Measurements from ENCODE around the gene ASIC2.

ASIC2 gene

DNA sequence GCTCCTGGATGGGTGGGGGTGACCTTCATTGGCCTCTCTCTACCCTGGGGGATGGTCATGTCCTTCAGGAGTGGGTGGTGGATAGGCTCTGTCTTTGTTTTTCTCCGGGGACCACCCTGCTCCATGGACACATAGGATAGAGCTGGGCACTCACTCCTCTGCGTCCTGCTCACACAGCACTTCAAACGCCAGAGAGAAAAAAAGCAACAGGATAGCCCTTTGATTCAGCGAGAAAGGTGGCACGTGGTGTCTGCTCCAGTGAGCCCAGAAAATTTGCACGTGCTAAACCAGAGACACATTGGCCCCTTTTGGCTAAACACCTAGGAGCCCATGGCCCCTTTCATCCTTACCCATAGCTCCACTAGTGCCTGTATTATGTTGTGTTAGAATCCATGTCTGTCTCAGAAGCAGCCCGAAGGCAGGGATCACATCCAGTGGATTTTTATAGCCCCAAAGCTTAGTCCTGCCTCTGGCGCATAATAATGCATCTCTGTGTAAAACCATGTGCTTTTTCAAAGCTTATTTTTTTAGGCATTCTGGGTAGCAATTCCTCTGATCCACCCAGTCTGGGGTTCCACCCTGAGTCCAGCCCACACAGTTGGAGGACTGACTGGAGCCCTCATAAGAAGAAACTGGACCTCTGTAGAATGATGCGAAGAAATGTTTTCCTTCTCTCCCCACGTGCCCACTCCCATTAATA lies 90.1 kb downstream of the ASIC2 start:
- DNase-seq = no peak

DNA sequence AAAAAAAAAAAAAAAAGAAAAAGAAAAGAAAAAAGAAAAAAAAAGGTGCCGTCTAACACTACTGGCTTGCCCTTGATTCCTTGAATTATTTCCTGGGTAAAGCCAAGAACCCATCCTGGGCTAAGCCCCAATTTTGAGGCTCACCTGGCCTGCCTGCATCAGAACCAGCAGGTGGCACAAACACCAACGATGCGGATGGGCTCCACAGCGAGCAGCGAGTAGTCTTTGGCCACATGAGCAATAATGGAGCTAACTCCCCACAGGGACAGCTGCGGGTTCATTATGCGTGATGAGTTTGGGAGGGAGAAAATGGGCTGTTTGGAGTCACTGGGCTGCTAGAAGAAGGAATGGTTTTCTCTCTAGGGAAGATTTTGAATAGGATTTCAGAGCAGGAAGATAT lies 91.1 kb downstream of the ASIC2 start:
- no peak for DNase-seq

DNA sequence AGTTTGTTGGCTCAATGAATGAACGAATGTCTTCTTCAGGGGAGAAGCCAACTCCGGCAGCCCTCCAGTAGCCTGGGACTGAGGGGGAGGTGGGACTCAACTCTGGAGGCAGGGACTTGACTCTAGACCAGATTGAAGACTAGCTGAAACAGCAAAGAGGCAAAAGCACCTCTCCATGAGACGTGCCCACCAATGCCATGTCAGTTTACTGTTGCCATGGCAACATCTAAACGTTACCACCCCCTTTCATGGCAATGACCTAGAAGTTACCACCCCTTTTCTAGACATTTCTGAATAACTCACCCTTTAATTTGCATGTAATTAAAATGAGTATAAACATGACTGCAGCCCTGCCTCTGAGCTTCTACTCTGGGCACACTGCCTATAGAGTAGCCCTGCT lies 91.8 kb downstream of the ASIC2 start:
- DNase-seq = no peak

DNA sequence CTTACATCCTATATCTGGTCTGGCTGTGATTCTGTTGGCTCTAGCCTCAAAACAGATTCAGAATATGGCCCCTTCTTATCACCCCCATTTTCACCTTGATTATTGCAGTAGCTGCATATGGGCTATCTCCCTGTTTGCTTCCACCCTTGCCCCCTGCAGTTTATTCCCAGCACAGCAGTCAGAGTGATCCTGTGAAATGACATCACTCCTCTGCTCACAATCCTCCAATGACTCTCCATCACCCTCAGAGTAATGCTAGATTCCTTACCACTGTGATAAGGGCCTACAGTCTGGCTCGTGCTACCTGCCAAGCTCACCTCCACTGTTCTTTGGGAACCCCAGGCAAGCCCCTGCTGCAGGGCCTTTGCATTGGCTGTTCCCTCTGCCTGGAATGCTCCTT lies 92.5 kb downstream of the ASIC2 start:
- no peak for DNase-seq

- DNase-seq = no peak
Measured at GRCh38 chr17:33199571-33200510, 93.3 kb downstream of the ASIC2 start.

DNA sequence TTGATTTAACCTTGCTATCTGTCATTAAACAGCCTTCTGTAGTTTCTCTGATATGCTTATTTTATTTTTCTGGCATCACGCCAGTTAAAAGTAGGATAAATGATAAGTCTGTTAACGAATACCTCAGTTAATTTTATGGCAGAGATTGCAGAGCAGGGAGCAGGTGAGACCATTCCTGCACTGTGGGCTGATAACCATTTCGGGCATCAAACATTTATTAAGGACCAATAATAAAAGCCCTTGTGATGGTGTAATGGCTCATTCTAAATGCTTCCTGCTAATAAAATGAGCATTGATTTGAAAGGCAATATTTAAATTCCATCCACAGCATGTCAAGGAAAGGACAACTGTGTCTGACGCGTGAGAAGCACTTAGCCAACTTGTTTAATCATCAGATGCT lies 94.1 kb downstream of the ASIC2 start:
- DNase-seq = no peak

GRCh38 chr17:33197342-33197741 lies 95.8 kb downstream of the ASIC2 start:
- DNase-seq = no peak

DNA sequence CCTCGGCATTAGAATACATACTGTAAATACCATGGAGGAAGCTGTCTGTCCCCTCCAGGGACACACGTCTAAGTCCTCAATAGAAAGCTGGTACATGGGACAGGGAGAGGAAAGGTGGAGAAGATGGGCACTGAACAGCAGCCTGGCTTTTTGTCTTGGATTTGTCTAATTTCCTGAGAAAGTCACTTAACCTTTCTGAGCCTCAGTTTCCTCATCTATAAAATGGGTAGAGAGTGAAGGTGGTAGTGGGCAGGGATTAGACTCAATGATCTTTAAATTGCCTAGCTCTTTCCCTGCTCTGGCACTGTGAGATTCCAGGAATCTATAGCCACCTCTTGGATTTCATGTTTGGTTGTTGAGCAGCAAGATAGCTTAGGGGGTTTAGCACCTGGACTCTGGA lies 96.2 kb downstream of the ASIC2 start:
- DNase-seq = no peak

- no peak for DNase-seq
Measured at GRCh38 chr17:33192951-33193911, 99.9 kb downstream of the ASIC2 start.

DNA sequence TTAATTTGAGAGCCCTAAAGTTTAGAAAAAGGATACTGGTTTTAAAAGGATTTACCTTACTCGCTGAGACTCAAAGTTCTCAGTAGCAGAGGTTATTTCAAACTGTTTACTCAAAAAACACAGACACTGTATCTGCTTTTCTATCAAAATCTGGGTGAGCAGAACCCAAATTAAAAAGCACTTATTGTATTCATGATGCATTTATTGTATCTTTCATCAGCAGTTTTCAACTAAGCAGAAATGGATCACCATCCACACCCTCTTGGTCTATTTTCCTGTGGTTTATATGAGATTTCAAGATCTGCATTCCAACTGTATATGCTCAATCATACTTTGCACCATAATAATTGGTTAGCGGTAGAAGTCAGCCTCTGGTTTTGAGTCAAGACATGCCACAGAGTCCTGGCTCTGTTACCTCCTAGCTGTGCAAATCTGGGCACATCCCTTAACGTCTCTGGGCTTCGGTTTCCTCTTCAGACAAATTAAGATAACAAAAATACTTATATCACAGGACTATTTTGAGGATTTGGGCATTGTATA lies 109.5 kb downstream of the ASIC2 start:
- DNase-seq = no peak

DNA sequence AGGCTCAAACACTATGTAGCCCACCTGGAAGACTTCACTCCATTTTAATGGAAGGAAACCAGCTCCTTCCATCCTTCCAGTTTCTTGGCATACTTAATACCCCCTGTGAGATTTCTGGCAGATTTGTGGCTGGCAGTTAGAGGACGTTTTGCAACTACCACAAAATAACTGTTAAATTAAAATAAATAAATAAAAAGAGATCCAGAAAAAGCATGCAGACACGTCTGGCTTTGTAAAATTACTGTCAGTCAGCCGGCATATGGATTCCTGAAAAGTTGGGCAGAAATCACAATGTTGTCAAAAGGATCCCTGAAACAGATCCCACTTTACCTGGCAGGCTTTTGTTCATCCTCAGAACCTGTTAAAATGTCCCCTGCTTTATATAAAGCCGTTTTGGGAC lies 113.9 kb downstream of the ASIC2 start:
- DNase-seq = no peak

DNA sequence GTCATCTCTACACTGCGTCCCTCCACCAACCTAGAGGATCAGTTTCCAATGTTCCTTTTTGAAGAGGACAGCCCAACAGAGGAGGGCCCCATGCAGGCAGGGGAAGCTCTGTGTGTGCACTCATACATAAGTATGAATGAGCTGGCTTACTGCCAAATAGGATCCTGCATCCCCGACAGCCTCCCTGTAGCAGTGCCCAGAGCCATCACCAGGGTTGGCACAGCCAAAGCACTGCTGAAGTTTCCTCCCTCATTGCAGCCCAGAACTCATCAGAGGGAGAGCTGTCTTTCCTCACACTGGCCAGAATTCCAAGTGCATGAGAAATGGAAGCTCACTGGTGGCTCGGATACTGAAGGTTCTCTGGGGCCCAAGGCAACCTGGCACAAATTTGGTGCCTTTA lies 114.4 kb downstream of the ASIC2 start:
- no peak for DNase-seq

- no peak for DNase-seq
Measured at GRCh38 chr17:33175562-33175961, 117.5 kb downstream of the ASIC2 start.

GRCh38 chr17:33171931-33172330 lies 121.2 kb downstream of the ASIC2 start:
- DNase-seq = no peak

GRCh38 chr17:33169580-33170285 lies 123.4 kb downstream of the ASIC2 start:
- no peak for DNase-seq

DNA sequence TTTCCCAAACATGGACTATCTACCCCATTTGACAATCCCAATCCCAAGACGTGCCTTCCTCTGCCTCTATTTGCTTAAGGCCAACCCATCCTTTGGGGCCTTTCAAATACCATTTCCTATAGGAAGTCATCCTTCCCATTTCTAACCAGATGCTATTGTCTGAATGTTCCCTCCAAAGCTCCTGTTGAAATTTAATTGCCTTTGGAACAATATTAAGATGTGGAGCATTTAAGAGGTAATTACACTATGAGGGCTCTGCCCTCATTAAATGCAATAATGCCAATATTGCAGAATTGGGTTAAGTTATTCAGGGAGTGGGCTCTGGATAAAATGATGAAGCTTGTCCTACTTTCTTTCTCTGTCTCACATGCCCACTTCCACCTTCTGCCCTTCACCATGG lies 125.4 kb downstream of the ASIC2 start:
- no peak for DNase-seq

- no peak for DNase-seq
Measured at GRCh38 chr17:33166472-33166871, 126.6 kb downstream of the ASIC2 start.

- DNase-seq = no peak
Measured at GRCh38 chr17:33164169-33164881, 128.8 kb downstream of the ASIC2 start.

- no peak for DNase-seq
Measured at GRCh38 chr17:33163533-33164168, 129.4 kb downstream of the ASIC2 start.

DNA sequence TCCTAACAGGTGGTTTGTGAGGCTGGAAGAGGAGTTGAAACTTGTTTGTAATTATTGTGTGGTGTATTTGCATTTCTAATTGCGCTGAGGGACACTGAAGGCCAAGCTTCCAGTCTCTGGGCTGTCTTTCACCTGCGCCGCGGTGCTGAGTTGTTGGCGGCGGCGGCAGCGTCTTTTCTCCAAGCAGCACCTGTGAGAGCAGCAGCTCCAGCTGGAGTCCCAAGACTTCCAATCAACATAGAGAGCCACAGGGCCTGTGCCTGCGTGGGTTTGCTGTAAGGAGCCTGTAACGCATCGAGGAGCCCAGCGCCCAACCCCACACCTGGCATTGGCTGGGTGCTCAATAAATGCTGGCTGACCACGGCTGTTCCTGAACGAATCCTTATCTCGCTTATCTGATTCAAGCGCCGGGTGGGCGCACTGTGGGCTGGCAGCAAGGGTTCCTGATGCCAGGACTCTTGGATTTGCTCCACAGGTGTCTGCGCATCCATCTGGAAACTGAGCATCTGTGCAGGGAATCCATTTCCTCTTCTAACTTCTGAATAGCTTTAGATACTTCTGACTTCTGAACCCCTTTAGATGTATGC lies 138.1 kb downstream of the ASIC2 start:
- DNase-seq = no peak

DNA sequence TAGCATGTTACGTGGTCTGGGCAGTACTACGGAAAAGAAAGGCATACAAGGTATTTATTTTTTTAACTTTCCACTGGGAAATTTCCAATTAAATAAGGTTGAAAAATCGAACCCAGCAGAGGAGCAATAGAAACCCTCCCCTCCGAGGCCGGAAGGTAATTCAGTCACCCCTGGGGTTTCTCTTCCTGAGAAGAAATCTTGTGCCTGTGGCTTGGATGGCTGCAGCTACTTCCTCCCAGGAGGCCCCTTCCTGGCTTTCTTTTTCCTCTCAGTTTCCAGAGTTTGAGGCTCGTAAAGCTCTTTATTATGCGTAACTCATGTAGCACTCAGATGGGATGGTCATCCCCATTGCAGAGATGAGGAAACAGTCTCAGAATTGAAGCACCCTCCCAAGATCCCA lies 140.3 kb downstream of the ASIC2 start:
- DNase-seq = no peak
